HepG2 (cell line): Measurements from ENCODE around the gene ATP4B. TPM values are rescaled to one million over a fixed set of nuclear protein-coding genes. Genes with fewer than 3 reads are reported as not detected.
A peak's percentile ranks its signal among the peaks of the same experiment; 100 is the strongest.

Source experiments
- ATAC-seq: fragments of 200-7000 bp; cut with Tn5 transposase; 3 replicates; pipeline ENCODE4 v1.9.1; 2020; ENCODE audit warnings: mild to moderate bottlenecking, moderate library complexity
- BruUV-seq: library from RNA; stranded (reverse); fragments of 400-500 nt; replicated peaks from 2 replicates; lab custom pipeline; 2021; lab: Mats Ljungman, UMichigan
- CTCF ChIA-PET: fragments of 300-600 bp; formaldehyde crosslinking; extraction: SDS; loops from one replicate; lab custom pipeline; 2021; ENCODE audit warnings: low total read pairs, inconsistent platforms, low intra/inter-chr PET ratio; lab: Yijun Ruan, JAX
- POLR2A ChIA-PET: fragments of 350-600 bp; sonication (Branson Sonifier 250); formaldehyde crosslinking; loops from one replicate; lab custom pipeline; 2020; ENCODE audit warnings: antibody characterized with exemption, inconsistent platforms; lab: Yijun Ruan, JAX
- DNase-seq: peaks from one replicate; pipeline ENCODE4 v3.0.0-alpha.2; 2015; ENCODE audit warnings: low spot score
- FAIRE-seq: peaks from 3 replicates; lab custom pipeline; 2011; peaks lifted over from hg19 to GRCh38; lab: Jason Lieb, UNC
- H2AFZ ChIP-seq: one replicate; pipeline ENCODE4 v1.6.1; 2011; ENCODE audit warnings: low read length, inconsistent platforms
- H3K27ac ChIP-seq: fragments of 300-600 bp; 3 replicates; pipeline ENCODE4 v1.8.0; 2011; ENCODE audit warnings: mixed run types, mild to moderate bottlenecking, mixed read lengths, low read length, inconsistent platforms; ENCODE audit not compliant: insufficient read depth; ENCODE audit errors: extremely low read length
- H3K27me3 ChIP-seq, 2 experiments: fragments of 200-600 bp in 1 of 2; 2 replicates in 1 of 2; 3 replicates in 1 of 2; pipeline versions ENCODE4 v1.6.0 to v1.8.0; 2011; ENCODE audit warnings: low read length in 2 of 2, mild to moderate bottlenecking in 2 of 2, moderate library complexity in 2 of 2, inconsistent platforms in 1 of 2; ENCODE audit not compliant: insufficient read depth in 2 of 2, control insufficient read depth in 1 of 2
- H3K36me3 ChIP-seq, 2 experiments: fragments of 200-600 bp in 1 of 2; replicated peaks in 1 of 2; 2 replicates in 1 of 2; 3 replicates in 1 of 2; pipeline versions ENCODE4 v1.5.1 to v1.8.0; 2011; ENCODE audit warnings: low read length in 2 of 2, inconsistent platforms in 1 of 2; ENCODE audit not compliant: insufficient read depth in 2 of 2, control insufficient read depth in 1 of 2
- H3K4me1 ChIP-seq: 2 replicates; pipeline ENCODE4 v1.5.1; 2012; ENCODE audit warnings: low read length, inconsistent platforms; ENCODE audit not compliant: insufficient read depth
- H3K4me2 ChIP-seq: 2 replicates; pipeline ENCODE4 v1.6.0; 2011; ENCODE audit warnings: low read depth, low read length, inconsistent platforms
- H3K4me3 ChIP-seq, 3 experiments: fragments of 200-600 bp in 1 of 3; sonication (generic), shearing (Covaris generic) in 1 of 3; replicated peaks in 1 of 3; 2 replicates each; pipeline ENCODE4 v1.5.1; 2011 to 2016; ENCODE audit warnings: low read length in 3 of 3, inconsistent platforms in 2 of 3, low read depth in 2 of 3, mild to moderate bottlenecking in 2 of 3, control low read depth in 1 of 3, mixed read lengths in 1 of 3; ENCODE audit not compliant: insufficient read depth in 1 of 3
- H3K79me2 ChIP-seq: one replicate; pipeline ENCODE4 v1.6.1; 2011; ENCODE audit warnings: low read length, inconsistent platforms; ENCODE audit not compliant: insufficient read depth
- H3K9ac ChIP-seq: 2 replicates; pipeline ENCODE4 v1.6.0; 2011; ENCODE audit warnings: mild to moderate bottlenecking, low read depth, low read length, inconsistent platforms; ENCODE audit not compliant: insufficient read depth
- H3K9me3 ChIP-seq: 2 replicates; pipeline ENCODE4 v1.5.1; 2012; ENCODE audit warnings: mild to moderate bottlenecking, low read length
- H4K20me1 ChIP-seq: 2 replicates; pipeline ENCODE4 v1.6.0; 2011; ENCODE audit warnings: inconsistent platforms, mild to moderate bottlenecking, low read length, moderate library complexity; ENCODE audit not compliant: insufficient read depth
- BHLHE40 ChIP-seq: IDR thresholded peaks from 2 replicates; pipeline ENCODE4 v1.6.1; 2011; ENCODE audit warnings: low read length, improper control_type of control experiment
- TAF1 ChIP-seq: sonication (generic); formaldehyde crosslinking; IDR thresholded peaks from 2 replicates; pipeline ENCODE4 v1.4.0; 2020; ENCODE audit warnings: missing genetic modification reagents
- ZNF800 ChIP-seq: sonication (generic); formaldehyde crosslinking; IDR thresholded peaks from 2 replicates; pipeline ENCODE4 v1.4.0; 2020; ENCODE audit warnings: missing genetic modification reagents
- WGBS: methylation state at CpG from one replicate; pipeline ENCODE4 v1.1.6; 2017; ENCODE audit warnings: low lambda C conversion rate; 5-methylcytosine and 5-hydroxymethylcytosine counted together
- in situ Hi-C: cut with HindIII; loops from 2 replicates; pipeline ENCODE4 v1.10.0; 2017; ENCODE audit warnings: low pct_unique_long_range_greater_than_20kb; ENCODE audit not compliant: extremely low pct_ligation_motif_present
- intact Hi-C: fragments of 100-400 bp; cut with micrococcal nuclease; formaldehyde crosslinking; loops from one replicate; pipeline ENCODE4 v1.10.0; 2022; ENCODE audit not compliant: unreplicated experiment
- polyA plus RNA-seq, 8 experiments: library from polyadenylated mRNA; depleted of rRNA in 3 of 8; stranded (reverse) in 7 of 8; unstranded in 1 of 8; fragments of >200 nt; fragmentation: Illumina TruSeq in 4 of 8; extraction: Trizol in 4 of 8; gene quantifications; 2 replicates each; pipeline versions ENCODE4 v1.2.1 to v1.2.3, GENCODE V29; 2011 to 2016; ENCODE audit warnings: low read depth in 4 of 8, missing spikeins in 1 of 8, mixed read lengths in 1 of 8; ENCODE audit not compliant: insufficient read depth in 1 of 8
- total RNA-seq, 5 experiments: library from RNA; depleted of rRNA; stranded (reverse); fragments of >200 nt; fragmentation: Illumina TruSeq; extraction: Trizol; gene quantifications; 2 replicates each; pipeline ENCODE4 v1.2.3, GENCODE V29; 2016; ENCODE audit warnings: low read depth in 1 of 5
- TF ChIP-seq, protein P1 (sequence below): sonication (generic); formaldehyde crosslinking; conservative IDR thresholded peaks from 2 replicates; pipeline ENCODE4 v1.8.0; 2022; ENCODE audit warnings: missing genetic modification reagents
- TF ChIP-seq, protein P2 (sequence below): sonication (generic); formaldehyde crosslinking; IDR thresholded peaks from 2 replicates; pipeline ENCODE4 v1.8.1; 2022; ENCODE audit warnings: low read depth, mild to moderate bottlenecking, missing genetic modification reagents
- TF ChIP-seq, protein P3 (sequence below): sonication (generic); formaldehyde crosslinking; IDR thresholded peaks from 2 replicates; pipeline ENCODE4 v1.4.0; 2020; ENCODE audit warnings: missing genetic modification reagents

Gene ATP4B
- total and polyA plus RNA-seq, 2 of the 13 experiments (the other 11 are each of a cell fraction or from before 2014, with no cell fraction given), result not detected

DNA sequence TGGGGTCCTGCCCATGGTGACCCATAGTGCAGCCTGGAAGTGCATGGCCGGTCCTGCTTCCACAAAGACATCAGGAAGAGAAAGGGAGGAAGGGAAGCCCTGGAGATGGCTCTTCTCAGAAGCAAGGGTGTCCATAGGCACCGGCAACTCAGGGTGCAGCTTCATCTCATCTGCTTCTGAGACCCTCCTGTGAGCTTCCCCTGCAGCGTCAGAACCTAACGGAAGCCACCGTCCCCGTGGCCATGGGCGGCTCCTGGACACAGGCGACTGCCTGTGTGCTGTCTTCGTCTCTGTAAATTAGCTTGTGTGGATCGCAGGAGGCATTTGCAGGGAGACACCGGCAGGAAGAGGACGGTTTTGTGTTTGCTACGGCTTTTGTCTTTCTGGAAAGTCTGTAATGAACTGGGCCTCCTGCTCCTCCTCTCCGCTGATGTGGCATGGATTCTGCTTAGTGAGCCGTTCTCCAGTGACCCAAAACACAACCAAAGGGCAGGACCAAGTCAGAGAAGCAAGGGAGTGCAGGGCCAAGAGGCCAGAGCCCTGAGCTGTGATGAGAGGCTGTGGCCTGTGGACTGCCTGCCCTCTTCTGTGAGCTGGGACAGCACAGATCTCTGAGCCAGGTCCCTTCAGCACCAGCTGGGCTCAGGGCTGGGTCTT, 2.5 kb downstream of the ATP4B start:
- Histone ChIP-seq H3K4me3 (no peak overlapping the region), H3K4me1 (peaks cover 6% of the 10 kb centered on the region; the same call in 1 of the 2 replicates), H3K9ac (no peak overlapping the region), H3K79me2 (no peaks in the 10 kb centered on the region), H3K9me3 (no peaks in the 10 kb centered on the region), H3K36me3 (no peaks in the 10 kb centered on the region), H3K27ac (no peak overlapping the region), H4K20me1 (no peaks in the 10 kb centered on the region), H3K27me3 (peaks cover 0 to 20% of the 10 kb centered on the region in 2 experiments; a peak in 3 of 5 replicates), H2AFZ (no peak overlapping the region), H3K4me2 (no peak overlapping the region)
- no peak for FAIRE-seq
- ChIA-PET POLR2A (no interaction called here), CTCF (no interaction called here)
- WGBS, result 36% methylated on average over 14 of the region's 15 CpGs
- TF ChIP-seq, protein P1, sequence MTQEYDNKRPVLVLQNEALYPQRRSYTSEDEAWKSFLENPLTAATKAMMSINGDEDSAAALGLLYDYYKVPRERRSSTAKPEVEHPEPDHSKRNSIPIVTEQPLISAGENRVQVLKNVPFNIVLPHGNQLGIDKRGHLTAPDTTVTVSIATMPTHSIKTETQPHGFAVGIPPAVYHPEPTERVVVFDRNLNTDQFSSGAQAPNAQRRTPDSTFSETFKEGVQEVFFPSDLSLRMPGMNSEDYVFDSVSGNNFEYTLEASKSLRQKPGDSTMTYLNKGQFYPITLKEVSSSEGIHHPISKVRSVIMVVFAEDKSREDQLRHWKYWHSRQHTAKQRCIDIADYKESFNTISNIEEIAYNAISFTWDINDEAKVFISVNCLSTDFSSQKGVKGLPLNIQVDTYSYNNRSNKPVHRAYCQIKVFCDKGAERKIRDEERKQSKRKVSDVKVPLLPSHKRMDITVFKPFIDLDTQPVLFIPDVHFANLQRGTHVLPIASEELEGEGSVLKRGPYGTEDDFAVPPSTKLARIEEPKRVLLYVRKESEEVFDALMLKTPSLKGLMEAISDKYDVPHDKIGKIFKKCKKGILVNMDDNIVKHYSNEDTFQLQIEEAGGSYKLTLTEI (CRISPR knock-in tag), result no peak
- TF ChIP-seq, protein P2, sequence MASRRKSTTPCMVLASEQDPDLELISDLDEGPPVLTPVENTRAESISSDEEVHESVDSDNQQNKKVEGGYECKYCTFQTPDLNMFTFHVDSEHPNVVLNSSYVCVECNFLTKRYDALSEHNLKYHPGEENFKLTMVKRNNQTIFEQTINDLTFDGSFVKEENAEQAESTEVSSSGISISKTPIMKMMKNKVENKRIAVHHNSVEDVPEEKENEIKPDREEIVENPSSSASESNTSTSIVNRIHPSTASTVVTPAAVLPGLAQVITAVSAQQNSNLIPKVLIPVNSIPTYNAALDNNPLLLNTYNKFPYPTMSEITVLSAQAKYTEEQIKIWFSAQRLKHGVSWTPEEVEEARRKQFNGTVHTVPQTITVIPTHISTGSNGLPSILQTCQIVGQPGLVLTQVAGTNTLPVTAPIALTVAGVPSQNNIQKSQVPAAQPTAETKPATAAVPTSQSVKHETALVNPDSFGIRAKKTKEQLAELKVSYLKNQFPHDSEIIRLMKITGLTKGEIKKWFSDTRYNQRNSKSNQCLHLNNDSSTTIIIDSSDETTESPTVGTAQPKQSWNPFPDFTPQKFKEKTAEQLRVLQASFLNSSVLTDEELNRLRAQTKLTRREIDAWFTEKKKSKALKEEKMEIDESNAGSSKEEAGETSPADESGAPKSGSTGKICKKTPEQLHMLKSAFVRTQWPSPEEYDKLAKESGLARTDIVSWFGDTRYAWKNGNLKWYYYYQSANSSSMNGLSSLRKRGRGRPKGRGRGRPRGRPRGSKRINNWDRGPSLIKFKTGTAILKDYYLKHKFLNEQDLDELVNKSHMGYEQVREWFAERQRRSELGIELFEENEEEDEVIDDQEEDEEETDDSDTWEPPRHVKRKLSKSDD (CRISPR knock-in tag), result no peak
- TF ChIP-seq TAF1 (CRISPR knock-in tag) (no peak), ZNF800 (CRISPR knock-in tag) (no peak), BHLHE40 (no peak)
- TF ChIP-seq, protein P3, sequence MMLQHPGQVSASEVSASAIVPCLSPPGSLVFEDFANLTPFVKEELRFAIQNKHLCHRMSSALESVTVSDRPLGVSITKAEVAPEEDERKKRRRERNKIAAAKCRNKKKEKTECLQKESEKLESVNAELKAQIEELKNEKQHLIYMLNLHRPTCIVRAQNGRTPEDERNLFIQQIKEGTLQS (CRISPR knock-in tag), result no peak
- DNase-seq, result no peak
- no TSS peak for BruUV-seq
- intact Hi-C loops, result no loop called here
- in situ Hi-C loops, result no loop called here
- ATAC-seq, result peak; percentile 32
